ENCODE data around the gene EHBP1L1. TPM values are rescaled to one million over a fixed set of nuclear protein-coding genes. Genes with fewer than 3 reads are reported as not detected.

EHBP1L1 gene
- total RNA-seq, 1 experiment from 2014 or later: 19.6 TPM

- peaks cover 85% of the 10 kb centered on the region for H3K36me3 Mint-ChIP-seq (ENCODE audit: insufficient read depth, unreplicated experiment)
- Histone ChIP-seq H3K4me3 (ENCODE audit: low read depth, low read length) (no peak overlapping the region), H3K36me3 (ENCODE audit: control insufficient read depth, insufficient read depth, low read length) (peaks cover 15% of the 10 kb centered on the region), H3K27me3 (replicated peaks; ENCODE audit: control insufficient read depth, insufficient read depth, low read length) (no peaks in the 10 kb centered on the region), H3K4me1 (no peaks in the 10 kb centered on the region), H3K9me3 (no peaks in the 10 kb centered on the region)
- H3K27ac Mint-ChIP-seq (ENCODE audit: unreplicated experiment): peak overlapping the region; percentile 5
- intact Hi-C loops (cut with micrococcal nuclease; ENCODE audit: unreplicated experiment): no loop called here
- H3K4me1 Mint-ChIP-seq (ENCODE audit: low read depth, unreplicated experiment): no peaks in the 10 kb centered on the region
- no TSS peak for BruUV-seq (replicated peaks)
- H3K4me3 Mint-ChIP-seq (ENCODE audit: unreplicated experiment): no peak overlapping the region
- POLR2A ChIA-PET: no interaction called here
- CTCF ChIA-PET: no interaction called here
- no peaks in the 10 kb centered on the region for H3K9me3 Mint-ChIP-seq (ENCODE audit: unreplicated experiment)
- DNase-seq: no peak
- no peak for TF ChIP-seq CTCF (IDR thresholded peaks at IDR 0.05; ENCODE audit: insufficient read depth in 1 of 2, low read depth in 1 of 2, low read length in 1 of 2, severe bottlenecking in 1 of 2, unreplicated experiment in 1 of 2)
- no peaks in the 10 kb centered on the region for H3K27me3 Mint-ChIP-seq (ENCODE audit: insufficient read depth, unreplicated experiment)
Measured at GRCh38 chr11:65535102-65535501, 40.8 kb upstream of the EHBP1L1 start.

DNA sequence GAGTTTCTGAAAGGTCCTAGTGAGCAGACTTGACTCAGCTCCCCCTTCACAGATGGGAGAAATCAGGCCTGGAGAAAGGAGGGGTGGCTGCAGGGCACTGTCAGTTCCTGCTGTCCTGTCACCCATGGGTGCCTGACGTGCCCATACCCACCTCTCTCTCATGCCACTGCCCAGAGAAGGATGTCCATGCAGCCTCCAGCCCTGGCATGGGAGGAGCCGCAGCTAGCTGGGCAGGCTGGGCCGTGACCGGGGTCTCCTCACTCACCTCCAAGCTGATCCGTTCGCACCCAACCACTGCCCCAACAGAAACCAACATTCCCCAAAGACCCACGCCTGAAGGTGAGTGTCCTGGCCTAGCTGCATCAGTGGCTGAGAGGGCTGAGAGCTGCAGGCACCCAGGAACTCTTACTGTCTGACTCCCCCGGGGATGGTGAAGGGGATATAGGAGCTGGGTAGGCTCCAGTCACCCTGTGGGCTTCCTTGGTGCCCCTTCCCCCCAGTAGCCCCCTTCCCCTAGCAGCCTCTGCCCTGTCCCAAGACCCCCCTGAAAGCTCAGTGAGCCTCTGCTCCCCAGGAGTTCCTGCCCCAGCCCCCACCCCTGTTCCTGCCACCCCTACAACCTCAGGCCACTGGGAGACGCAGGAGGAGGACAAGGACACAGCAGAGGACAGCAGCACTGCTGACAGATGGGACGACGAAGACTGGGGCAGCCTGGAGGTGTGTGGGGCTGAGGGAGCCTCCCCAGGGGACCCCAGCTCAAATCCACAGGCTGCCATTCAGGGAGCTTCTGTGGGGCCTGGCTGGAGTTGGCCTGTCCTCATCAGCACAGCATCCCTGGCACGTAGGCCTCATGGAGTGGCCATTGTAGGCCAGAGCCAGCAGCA is 39.2 kb upstream of the EHBP1L1 start:
- H3K36me3 Mint-ChIP-seq (ENCODE audit: insufficient read depth, unreplicated experiment): peaks cover 80% of the 10 kb centered on the region
- BruUV-seq (replicated peaks): no TSS peak
- peaks cover 5% of the 10 kb centered on the region for H3K4me1 Mint-ChIP-seq (ENCODE audit: low read depth, unreplicated experiment)
- H3K27ac Mint-ChIP-seq (ENCODE audit: unreplicated experiment): peak overlapping the region; percentile 84
- no peaks in the 10 kb centered on the region for H3K9me3 Mint-ChIP-seq (ENCODE audit: unreplicated experiment)
- CTCF ChIA-PET: interaction anchor here (1.4 kb wide), 1 partner anchor 33 kb away, joined by 3 read pairs; the partner anchor contains the start of gene ZNRD2
- no peaks in the 10 kb centered on the region for H3K27me3 ChIP-seq (replicated peaks; ENCODE audit: control insufficient read depth, insufficient read depth, low read length)
- H3K4me1 ChIP-seq: peaks cover 8% of the 10 kb centered on the region
- DNase-seq: no peak
- H3K4me3 Mint-ChIP-seq (ENCODE audit: unreplicated experiment): no peak overlapping the region
- peaks cover 9% of the 10 kb centered on the region for H3K36me3 ChIP-seq (ENCODE audit: control insufficient read depth, insufficient read depth, low read length)
- intact Hi-C loops (cut with micrococcal nuclease; ENCODE audit: unreplicated experiment): no loop called here
- no peak for TF ChIP-seq CTCF (IDR thresholded peaks at IDR 0.05; ENCODE audit: insufficient read depth in 1 of 2, low read depth in 1 of 2, low read length in 1 of 2, severe bottlenecking in 1 of 2, unreplicated experiment in 1 of 2)
- no peaks in the 10 kb centered on the region for H3K27me3 Mint-ChIP-seq (ENCODE audit: insufficient read depth, unreplicated experiment)
- H3K9me3 ChIP-seq: no peaks in the 10 kb centered on the region
- no peak overlapping the region for H3K4me3 ChIP-seq (ENCODE audit: low read depth, low read length)
- POLR2A ChIA-PET: interaction anchor here (0.5 to 0.6 kb wide), 2 partner anchors 152 to 1487 kb away, joined by 3 to 4 read pairs; no protein-coding TSS in a partner anchor

GRCh38 chr11:65537296-65537597 is 38.6 kb upstream of the EHBP1L1 start:
- Mint-ChIP-seq H3K4me1 (ENCODE audit: low read depth, unreplicated experiment) (peaks cover 11% of the 10 kb centered on the region), H3K4me3 (ENCODE audit: unreplicated experiment) (no peak overlapping the region), H3K9me3 (ENCODE audit: unreplicated experiment) (no peaks in the 10 kb centered on the region), H3K27me3 (ENCODE audit: insufficient read depth, unreplicated experiment) (no peaks in the 10 kb centered on the region), H3K27ac (ENCODE audit: unreplicated experiment) (peak overlapping the region; percentile 84), H3K36me3 (ENCODE audit: insufficient read depth, unreplicated experiment) (peaks cover 80% of the 10 kb centered on the region)
- no peak for DNase-seq
- POLR2A ChIA-PET: interaction anchor here (0.5 kb wide), 1 partner anchor 1487 kb away, joined by 3 read pairs; no protein-coding TSS in a partner anchor
- H3K36me3 ChIP-seq (ENCODE audit: control insufficient read depth, insufficient read depth, low read length): peaks cover 8% of the 10 kb centered on the region
- no peaks in the 10 kb centered on the region for H3K9me3 ChIP-seq
- CTCF ChIA-PET: interaction anchor here (1.4 kb wide), 1 partner anchor 33 kb away, joined by 3 read pairs; the partner anchor contains the start of gene ZNRD2
- TF ChIP-seq CTCF (IDR thresholded peaks at IDR 0.05; ENCODE audit: insufficient read depth in 1 of 2, low read depth in 1 of 2, low read length in 1 of 2, severe bottlenecking in 1 of 2, unreplicated experiment in 1 of 2): no peak
- no TSS peak for BruUV-seq (replicated peaks)
- intact Hi-C loops (cut with micrococcal nuclease; ENCODE audit: unreplicated experiment): no loop called here
- H3K4me3 ChIP-seq (ENCODE audit: low read depth, low read length): no peak overlapping the region
- no peaks in the 10 kb centered on the region for H3K27me3 ChIP-seq (replicated peaks; ENCODE audit: control insufficient read depth, insufficient read depth, low read length)
- H3K4me1 ChIP-seq: peaks cover 13% of the 10 kb centered on the region
